Heart right ventricle (tissue), 16 donors: ENCODE data around the gene MT1H. TPM values are rescaled to one million over a fixed set of nuclear protein-coding genes. Genes with fewer than 3 reads are reported as not detected.

Experiments
- ATAC-seq, 8 donors: fragments of 200-7000 bp; cut with Tn5 transposase; one replicate each; pipeline ENCODE4 v1.9.1; 2020; ENCODE audit warnings: mild to moderate bottlenecking in 8 of 8, moderate library complexity in 8 of 8, moderate number of reproducible peaks in 1 of 8
- DNase-seq, 2 donors: peaks; one replicate each; pipeline ENCODE4 v3.0.0-alpha.2; 2020
- H3K27ac ChIP-seq, 10 donors: fragments of 200-600 bp; sonication (generic) in 2 of 10; one replicate each; pipeline versions ENCODE4 v1.5.0 to v1.8.0; 2020 to 2022; ENCODE audit warnings: mild to moderate bottlenecking in 3 of 10
- H3K27me3 ChIP-seq, 7 donors: fragments of 200-600 bp; one replicate each; pipeline ENCODE4 v1.8.0; 2021 to 2022; ENCODE audit warnings: mild to moderate bottlenecking in 2 of 7
- H3K36me3 ChIP-seq, 9 donors: fragments of 200-600 bp; sonication (generic) in 1 of 9; one replicate each; pipeline versions ENCODE4 v1.5.0 to v1.8.0; 2020 to 2022; ENCODE audit warnings: mild to moderate bottlenecking in 2 of 9
- H3K4me1 ChIP-seq, 9 donors: fragments of 200-600 bp; sonication (generic) in 1 of 9; one replicate each; pipeline versions ENCODE4 v1.5.0 to v1.8.0; 2020 to 2022; ENCODE audit warnings: mild to moderate bottlenecking in 4 of 9
- H3K4me3 ChIP-seq, 10 donors: fragments of 200-600 bp; sonication (generic) in 2 of 10; one replicate each; pipeline versions ENCODE4 v1.5.0 to v1.8.0; 2020 to 2022; ENCODE audit warnings: mild to moderate bottlenecking in 7 of 10, moderate library complexity in 2 of 10
- H3K9me3 ChIP-seq, 11 donors: fragments of 200-600 bp in 10 of 11; sonication (generic) in 2 of 11; one replicate each; pipeline versions ENCODE4 v1.5.0 to v1.8.0; 2013 to 2022; ENCODE audit warnings: mild to moderate bottlenecking in 2 of 11, control low read depth in 1 of 11, moderate library complexity in 1 of 11
- WGBS, 2 donors: extraction: QIAGEN DNeasy Blood & Tissue Kit; methylation state at CpG; one replicate each; pipeline ENCODE4 v1.1.7; 2013; ENCODE audit warnings: inconsistent platforms in 1 of 2; 5-methylcytosine and 5-hydroxymethylcytosine counted together
- intact Hi-C, 10 donors: fragments of 100-400 bp; cut with DNase I; formaldehyde crosslinking; loops; one replicate each; pipeline versions ENCODE4 v1.11.1 to v1.14.2; 2022
- polyA plus RNA-seq, 2 donors: library from polyadenylated mRNA; stranded (reverse); fragments of 200-250 nt; gene quantifications; one replicate each; pipeline ENCODE4 v1.2.3, GENCODE V29; 2013
- total RNA-seq, 10 donors: library from RNA; stranded (reverse); fragmentation: NEBNext Ultra II Directional in 3 of 10; extraction: Animal tissue kit (Norgen Biotek cat#: 25700) in 3 of 10; gene quantifications; one replicate each; pipeline versions ENCODE4 v1.2.1 to v1.2.4, GENCODE V29; 2021 to 2023
- TF ChIP-seq, protein P1 (sequence below), 9 donors: fragments of 200-600 bp; sonication (generic) in 2 of 9; IDR thresholded peaks; one replicate each; pipeline versions ENCODE4 v1.5.0 to v1.8.0; 2021 to 2022; ENCODE audit warnings: antibody characterized with exemption in 9 of 9, mild to moderate bottlenecking in 5 of 9, moderate library complexity in 1 of 9
- donor health status: Arrhythmogenic right ventricular cardiomyopathy.
- donor health status: ischemic (EF 13 %, LVEDD 7.1; RV severe dilation, severe dysfunction).
- donor health status: healthy with polysubstance abuse.
- donor health status: DM: no; HTN: yes; CAD: no.
- donor health status: DM: no; HTN: no; CAD: no.
- donor health status: ischemic (EF 25% LVEDD 6.9; RV normal size, moderate dysfunction).
- donor health status: ischemic (EF 25% LVEDD 5.7; RV mildly dilated, moderate dysfunction).
- donor health status: healthy.
- donor health status: DM: yes; HTN: yes; CAD: no.
- donor health status: Ischemic cardiomyopathy.
- donor health status: ischemic (EF 35%, LVEDD 5.7; RV mildly dilated, moderate dysfunction).
- donor health status: nonischemic (EF 11% LVEDD 7.7; RV severe dilation, severe dysfunction).
- donor health status: DM: yes; HTN: yes; CAD: no.
- donor health status: PGD.
- donor health status: ischemic (EF 29% LVEDD 5.4; RV normal size, mild dysfunction).
- donor health status: nonischemic (EF 23%, LVEDD 6.1; RV moderate dilation, normal function).

The MT1H gene
- total and polyA plus RNA-seq, 12 donors = 2.4 TPM; not detected in 11

DNA sequence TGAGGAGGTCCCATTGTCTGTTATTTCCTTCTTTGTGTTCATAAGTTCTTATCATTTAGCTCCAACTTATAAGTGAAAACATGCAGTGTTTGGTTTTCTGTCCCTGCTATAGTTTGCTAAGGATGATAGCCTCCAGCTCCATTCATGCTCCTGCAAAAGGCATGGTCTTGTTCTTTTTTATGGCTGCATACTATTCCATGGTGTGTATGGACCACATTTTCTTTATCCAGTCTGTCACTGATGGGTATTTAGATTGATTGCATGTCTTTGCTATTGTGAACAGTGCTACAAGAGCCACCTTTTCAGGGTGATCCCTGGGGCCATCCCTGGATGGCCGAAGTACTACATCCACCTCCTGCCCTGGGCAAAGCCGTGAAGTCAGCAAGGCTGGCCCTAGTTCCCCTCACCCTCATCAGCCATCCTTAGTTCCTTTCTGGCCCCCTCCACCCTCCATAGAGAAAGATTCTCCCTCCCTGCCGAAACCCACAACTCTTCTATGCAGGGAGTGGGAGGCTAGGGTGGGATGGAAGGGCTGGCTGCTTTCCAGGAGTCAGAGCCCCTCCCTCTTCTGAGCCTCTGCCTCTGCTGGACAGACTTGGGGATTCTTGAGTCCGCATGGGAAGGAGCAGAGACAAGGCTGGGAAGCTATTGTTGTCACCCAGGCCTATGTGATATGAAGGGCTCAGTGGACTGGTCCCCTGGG, 21.0 kb downstream of the MT1H start:
- Histone ChIP-seq H3K27me3 (no peaks in the 10 kb centered on the region), H3K4me3 (no peak overlapping the region), H3K36me3 (no peaks in the 10 kb centered on the region), H3K9me3 (peaks cover 0 to 17% (median 0%) of the 10 kb centered on the region in 11 donors), H3K27ac (no peak overlapping the region), H3K4me1 (peaks cover 0 to 8% (median 0%) of the 10 kb centered on the region in 9 donors)
- WGBS, 2 donors = 69 to 84% methylated on average over 4 of the region's 4 CpGs
- TF ChIP-seq, protein P1, sequence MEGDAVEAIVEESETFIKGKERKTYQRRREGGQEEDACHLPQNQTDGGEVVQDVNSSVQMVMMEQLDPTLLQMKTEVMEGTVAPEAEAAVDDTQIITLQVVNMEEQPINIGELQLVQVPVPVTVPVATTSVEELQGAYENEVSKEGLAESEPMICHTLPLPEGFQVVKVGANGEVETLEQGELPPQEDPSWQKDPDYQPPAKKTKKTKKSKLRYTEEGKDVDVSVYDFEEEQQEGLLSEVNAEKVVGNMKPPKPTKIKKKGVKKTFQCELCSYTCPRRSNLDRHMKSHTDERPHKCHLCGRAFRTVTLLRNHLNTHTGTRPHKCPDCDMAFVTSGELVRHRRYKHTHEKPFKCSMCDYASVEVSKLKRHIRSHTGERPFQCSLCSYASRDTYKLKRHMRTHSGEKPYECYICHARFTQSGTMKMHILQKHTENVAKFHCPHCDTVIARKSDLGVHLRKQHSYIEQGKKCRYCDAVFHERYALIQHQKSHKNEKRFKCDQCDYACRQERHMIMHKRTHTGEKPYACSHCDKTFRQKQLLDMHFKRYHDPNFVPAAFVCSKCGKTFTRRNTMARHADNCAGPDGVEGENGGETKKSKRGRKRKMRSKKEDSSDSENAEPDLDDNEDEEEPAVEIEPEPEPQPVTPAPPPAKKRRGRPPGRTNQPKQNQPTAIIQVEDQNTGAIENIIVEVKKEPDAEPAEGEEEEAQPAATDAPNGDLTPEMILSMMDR (IDR thresholded peaks at IDR 0.05) = no peak
- intact Hi-C loops = no loop called here
- ATAC-seq = peak in 1 of 8 donors; percentile 10
- DNase-seq = no peak

DNA sequence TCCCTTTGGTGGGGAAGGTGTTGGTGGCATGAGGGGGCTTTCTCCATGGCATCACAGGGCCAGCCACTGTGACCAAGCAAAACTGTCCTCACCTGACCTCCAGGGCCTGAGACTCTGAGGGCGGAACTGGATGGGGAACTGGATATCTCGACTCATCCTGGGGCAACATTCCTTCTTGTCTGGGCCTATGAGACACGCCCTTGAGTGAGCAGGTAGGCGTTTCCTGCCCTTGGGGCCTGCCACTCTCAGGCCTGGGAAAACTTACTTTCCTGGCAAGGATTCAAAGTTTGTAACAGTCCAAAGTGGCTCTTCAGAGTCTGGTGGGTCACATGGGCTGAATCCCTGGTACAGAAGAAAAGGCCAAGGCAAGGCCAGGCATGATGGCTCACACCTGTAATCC, 22.3 kb downstream of the MT1H start:
- ATAC-seq (peak; percentile 52 to 92 (median 87)), DNase-seq (no peak)
- TF ChIP-seq, protein P1 (IDR thresholded peaks at IDR 0.05) = no peak
- Histone ChIP-seq H3K4me1 (peaks cover 0 to 8% (median 0%) of the 10 kb centered on the region in 9 donors), H3K9me3 (peaks cover 0 to 8% (median 0%) of the 10 kb centered on the region in 11 donors), H3K4me3 (no peak overlapping the region), H3K36me3 (no peaks in the 10 kb centered on the region), H3K27me3 (no peaks in the 10 kb centered on the region), H3K27ac (no peak overlapping the region)
- 23 to 42% methylated on average over 4 of the region's 4 CpGs for WGBS, 2 donors
- intact Hi-C loops = no loop called here

DNA sequence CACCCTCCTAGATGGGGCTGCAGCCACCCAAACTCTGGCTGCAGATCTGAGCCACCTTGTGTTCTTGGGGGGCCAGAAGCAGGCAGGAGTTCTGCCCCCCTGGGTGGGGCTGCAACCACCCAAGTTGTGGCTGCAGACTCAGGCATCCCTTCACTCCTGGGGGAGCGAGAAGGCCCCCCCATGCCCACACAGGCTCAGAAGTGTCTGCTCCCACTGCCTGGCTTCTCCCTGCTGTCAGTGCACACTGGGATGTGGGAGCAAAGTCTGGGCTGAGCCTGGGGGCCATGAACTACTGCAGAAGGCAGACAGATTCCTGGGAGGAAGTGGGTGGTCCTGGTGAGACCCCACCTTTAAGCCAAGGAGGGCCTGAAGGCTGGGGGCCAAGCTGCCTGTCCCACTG, 25.6 kb downstream of the MT1H start:
- no peaks in the 10 kb centered on the region for H3K36me3 ChIP-seq
- 75 to 78% methylated on average over 1 of the region's 1 CpG for WGBS, 2 donors
- TF ChIP-seq, protein P1 (IDR thresholded peaks at IDR 0.05) = no peak
- H3K4me3 ChIP-seq = no peak overlapping the region
- peaks cover 0 to 10% (median 0%) of the 10 kb centered on the region in 11 donors for H3K9me3 ChIP-seq
- no peaks in the 10 kb centered on the region for H3K27me3 ChIP-seq
- no peak for DNase-seq
- no peak for ATAC-seq
- H3K27ac ChIP-seq = no peak overlapping the region
- H3K4me1 ChIP-seq = peaks cover 0 to 8% (median 0%) of the 10 kb centered on the region in 9 donors
- intact Hi-C loops = no loop called here

DNA sequence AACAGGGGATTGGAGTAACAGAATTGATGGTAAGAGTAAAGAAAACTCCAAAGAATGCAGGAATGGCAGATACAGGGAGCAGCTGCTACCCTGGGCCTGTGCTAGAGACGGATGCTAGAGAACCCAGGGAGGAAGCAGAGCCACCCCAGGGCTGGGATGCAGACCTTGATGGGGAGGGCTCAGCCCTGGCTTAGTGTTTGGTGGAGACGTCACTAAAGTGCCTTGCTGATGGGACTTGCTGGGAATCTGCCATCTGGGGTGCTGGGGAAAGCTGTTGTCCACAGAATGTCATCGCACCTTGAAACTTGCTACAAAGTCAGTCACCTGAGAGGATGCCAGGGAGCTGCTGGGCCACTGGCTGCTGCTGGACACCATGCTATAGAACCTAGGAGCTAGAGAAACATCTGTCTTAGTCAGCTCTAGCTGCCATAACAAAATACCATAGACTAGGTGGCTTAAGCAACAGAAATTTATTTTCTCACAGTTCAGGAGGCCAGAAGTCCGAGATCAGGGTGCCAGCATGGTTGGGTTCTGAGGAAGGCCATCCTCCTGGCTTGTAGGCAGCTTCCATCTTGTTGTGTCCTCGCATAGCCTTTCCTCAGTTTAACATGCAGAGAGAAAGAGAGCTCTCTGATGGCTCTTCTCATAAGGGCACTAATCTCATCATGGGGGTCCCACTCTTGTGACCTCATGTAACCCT, 28.0 kb downstream of the MT1H start:
- 85 to 89% methylated on average over 5 of the region's 5 CpGs for WGBS, 2 donors
- intact Hi-C loops = no loop called here
- H3K27ac ChIP-seq = no peak overlapping the region

More for the DNA sequence above, 28.0 kb downstream of the MT1H start:
- Histone ChIP-seq H3K9me3 (peaks cover 0 to 10% (median 0%) of the 10 kb centered on the region in 11 donors), H3K4me1 (peaks cover 0 to 9% (median 0%) of the 10 kb centered on the region in 9 donors), H3K4me3 (no peak overlapping the region), H3K36me3 (no peaks in the 10 kb centered on the region), H3K27me3 (no peaks in the 10 kb centered on the region)
- TF ChIP-seq, protein P1 (IDR thresholded peaks at IDR 0.05) = no peak
- no peak for ATAC-seq
- DNase-seq = no peak
